Gastroesophageal sphincter (tissue), 4 donors: Measurements from ENCODE around the gene GLIPR1L2. TPM values are rescaled to one million over a fixed set of nuclear protein-coding genes. Genes with fewer than 3 reads are reported as not detected.

Source experiments
- ATAC-seq: fragments of 150-250 bp; one replicate; pipeline ENCODE4 v1.9.1; 2016; ENCODE audit warnings: mild to moderate bottlenecking, moderate library complexity
- H3K27ac ChIP-seq, 4 donors: fragments of 200-600 bp; sonication (generic) in 3 of 4; 1 replicate in 3 of 4; 2 replicates in 1 of 4; pipeline ENCODE4 v1.5.1; 2016 to 2019
- H3K27me3 ChIP-seq: fragments of 200-600 bp; sonication (generic); one replicate; pipeline ENCODE4 v1.5.1; 2019
- H3K36me3 ChIP-seq, 2 donors: fragments of 200-600 bp; sonication (generic); one replicate each; pipeline ENCODE4 v1.5.1; 2019; ENCODE audit warnings: control low read depth in 1 of 2
- H3K4me1 ChIP-seq, 3 donors: fragments of 200-600 bp; sonication (generic); 1 replicate in 2 of 3; 2 replicates in 1 of 3; pipeline ENCODE4 v1.5.1; 2016 to 2019; ENCODE audit warnings: control low read depth in 2 of 3
- H3K4me3 ChIP-seq, 2 donors: fragments of 200-600 bp; sonication (generic); one replicate each; pipeline ENCODE4 v1.5.1; 2019; ENCODE audit warnings: mild to moderate bottlenecking in 1 of 2, moderate library complexity in 1 of 2
- H3K9me3 ChIP-seq, 3 donors: fragments of 200-600 bp; sonication (generic); one replicate each; pipeline ENCODE4 v1.5.1; 2017 to 2019; ENCODE audit warnings: control low read depth in 2 of 3
- EP300 ChIP-seq: sonication (generic); formaldehyde crosslinking; IDR thresholded peaks from one replicate; pipeline ENCODE4 v1.6.1; 2017; ENCODE audit warnings: antibody characterized with exemption, mild to moderate bottlenecking
- POLR2A ChIP-seq, 2 donors: fragments of 450-650 bp; IDR thresholded peaks; one replicate each; pipeline ENCODE4 v1.6.1; 2017; ENCODE audit warnings: antibody characterized with exemption in 2 of 2, mild to moderate bottlenecking in 2 of 2, moderate library complexity in 1 of 2
- POLR2AphosphoS5 ChIP-seq: sonication (generic); formaldehyde crosslinking; IDR thresholded peaks from one replicate; pipeline ENCODE4 v1.6.1; 2017; ENCODE audit warnings: antibody characterized with exemption
- WGBS, 2 donors: methylation state at CpG; one replicate each; pipeline ENCODE4 v1.1.5; 2018; ENCODE audit warnings: low coverage in 1 of 2; 5-methylcytosine and 5-hydroxymethylcytosine counted together
- total RNA-seq, 4 donors: library from RNA; depleted of rRNA; stranded (reverse); fragments of >200 nt; gene quantifications; one replicate each; pipeline ENCODE4 v1.1.0, GENCODE V29; 2016
- TF ChIP-seq, protein P1 (sequence below), 4 experiments: fragments of 200-600 bp in 2 of 4; fragments of 450-650 bp in 2 of 4; sonication (generic) in 1 of 4; IDR thresholded peaks; one replicate each; pipeline ENCODE4 v1.5.1; 2017 to 2019; ENCODE audit warnings: antibody characterized with exemption in 4 of 4, mild to moderate bottlenecking in 2 of 4, moderate library complexity in 2 of 4

Gene GLIPR1L2
- total RNA-seq, 4 donors from 2014 or later: 0.13 to 2.3 (median 1.2) TPM

GRCh38 chr12:75427491-75427890 lies 36.6 kb downstream of the GLIPR1L2 start:
- no peak overlapping the region for H3K4me3 ChIP-seq
- peaks cover 0 to 17% (median 0%) of the 10 kb centered on the region in 3 donors for H3K9me3 ChIP-seq
- 10 to 20% methylated on average over 1 of the region's 1 CpG for WGBS, 2 donors
- H3K27me3 ChIP-seq: no peaks in the 10 kb centered on the region
- ATAC-seq: no peak
- no peaks in the 10 kb centered on the region for H3K4me1 ChIP-seq
- no peaks in the 10 kb centered on the region for H3K36me3 ChIP-seq
- no peak overlapping the region for H3K27ac ChIP-seq
- TF ChIP-seq EP300 (no peak), POLR2A (IDR thresholded peaks at IDR 0.05) (no peak), POLR2AphosphoS5 (no peak)
- TF ChIP-seq, protein P1, sequence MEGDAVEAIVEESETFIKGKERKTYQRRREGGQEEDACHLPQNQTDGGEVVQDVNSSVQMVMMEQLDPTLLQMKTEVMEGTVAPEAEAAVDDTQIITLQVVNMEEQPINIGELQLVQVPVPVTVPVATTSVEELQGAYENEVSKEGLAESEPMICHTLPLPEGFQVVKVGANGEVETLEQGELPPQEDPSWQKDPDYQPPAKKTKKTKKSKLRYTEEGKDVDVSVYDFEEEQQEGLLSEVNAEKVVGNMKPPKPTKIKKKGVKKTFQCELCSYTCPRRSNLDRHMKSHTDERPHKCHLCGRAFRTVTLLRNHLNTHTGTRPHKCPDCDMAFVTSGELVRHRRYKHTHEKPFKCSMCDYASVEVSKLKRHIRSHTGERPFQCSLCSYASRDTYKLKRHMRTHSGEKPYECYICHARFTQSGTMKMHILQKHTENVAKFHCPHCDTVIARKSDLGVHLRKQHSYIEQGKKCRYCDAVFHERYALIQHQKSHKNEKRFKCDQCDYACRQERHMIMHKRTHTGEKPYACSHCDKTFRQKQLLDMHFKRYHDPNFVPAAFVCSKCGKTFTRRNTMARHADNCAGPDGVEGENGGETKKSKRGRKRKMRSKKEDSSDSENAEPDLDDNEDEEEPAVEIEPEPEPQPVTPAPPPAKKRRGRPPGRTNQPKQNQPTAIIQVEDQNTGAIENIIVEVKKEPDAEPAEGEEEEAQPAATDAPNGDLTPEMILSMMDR (IDR thresholded peaks at IDR 0.05): no peak

GRCh38 chr12:75428767-75429166 lies 37.9 kb downstream of the GLIPR1L2 start:
- Histone ChIP-seq H3K36me3 (no peaks in the 10 kb centered on the region), H3K9me3 (peaks cover 0 to 17% (median 0%) of the 10 kb centered on the region in 3 donors), H3K27ac (no peak overlapping the region), H3K27me3 (no peaks in the 10 kb centered on the region), H3K4me3 (no peak overlapping the region), H3K4me1 (no peaks in the 10 kb centered on the region)
- TF ChIP-seq POLR2AphosphoS5: no peak
- no peak for TF ChIP-seq EP300
- no peak for TF ChIP-seq POLR2A (IDR thresholded peaks at IDR 0.05)
- TF ChIP-seq, protein P1 (IDR thresholded peaks at IDR 0.05): no peak
- ATAC-seq: no peak
- WGBS, 2 donors: no CpG with 5 or more reads among the region's 1 CpG

DNA sequence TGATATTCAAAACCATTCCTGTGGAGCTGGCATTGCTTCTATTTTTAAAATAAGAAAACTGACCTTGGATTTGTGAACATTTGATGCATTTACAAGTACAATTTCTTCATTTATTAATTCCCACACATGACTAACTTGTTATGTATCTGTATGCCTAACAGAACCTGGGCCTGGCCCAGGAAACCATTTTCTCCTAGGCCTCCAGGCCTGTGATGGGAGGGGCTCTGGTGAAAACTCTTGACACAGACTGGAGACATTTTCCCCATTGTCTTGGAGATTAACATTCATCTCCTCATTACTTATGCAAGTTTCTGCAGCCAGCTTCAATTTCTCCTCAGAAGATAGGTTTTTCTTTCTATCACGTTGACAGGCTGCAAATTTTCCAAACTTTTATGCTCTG lies 42.0 kb downstream of the GLIPR1L2 start:
- no peak overlapping the region for H3K4me3 ChIP-seq
- ATAC-seq: no peak
- peaks cover 0 to 29% (median 0%) of the 10 kb centered on the region in 3 donors for H3K9me3 ChIP-seq
- no peaks in the 10 kb centered on the region for H3K4me1 ChIP-seq
- TF ChIP-seq EP300: no peak
- TF ChIP-seq, protein P1 (IDR thresholded peaks at IDR 0.05): no peak
- TF ChIP-seq POLR2A (IDR thresholded peaks at IDR 0.05): no peak
- TF ChIP-seq POLR2AphosphoS5: no peak
- no peaks in the 10 kb centered on the region for H3K27me3 ChIP-seq
- 67 to 73% methylated on average over 1 of the region's 1 CpG for WGBS, 2 donors
- H3K36me3 ChIP-seq: no peaks in the 10 kb centered on the region
- H3K27ac ChIP-seq: no peak overlapping the region

- no peak overlapping the region for H3K27ac ChIP-seq
- no peak for ATAC-seq
- WGBS, 2 donors: 72% methylated on average over 2 of the region's 2 CpGs; no CpG with 5 or more reads in 1 of the 2 donors
- H3K27me3 ChIP-seq: peaks cover 6% of the 10 kb centered on the region
- peaks cover 0 to 26% (median 0%) of the 10 kb centered on the region in 3 donors for H3K9me3 ChIP-seq
- no peaks in the 10 kb centered on the region for H3K36me3 ChIP-seq
- no peak overlapping the region for H3K4me3 ChIP-seq
- TF ChIP-seq, protein P1 (IDR thresholded peaks at IDR 0.05): peak in 2 of 4 experiments; percentile 8 to 9
- TF ChIP-seq POLR2AphosphoS5: no peak
- H3K4me1 ChIP-seq: no peaks in the 10 kb centered on the region
Observed at GRCh38 chr12:75437564-75437963, 46.7 kb downstream of the GLIPR1L2 start.

DNA sequence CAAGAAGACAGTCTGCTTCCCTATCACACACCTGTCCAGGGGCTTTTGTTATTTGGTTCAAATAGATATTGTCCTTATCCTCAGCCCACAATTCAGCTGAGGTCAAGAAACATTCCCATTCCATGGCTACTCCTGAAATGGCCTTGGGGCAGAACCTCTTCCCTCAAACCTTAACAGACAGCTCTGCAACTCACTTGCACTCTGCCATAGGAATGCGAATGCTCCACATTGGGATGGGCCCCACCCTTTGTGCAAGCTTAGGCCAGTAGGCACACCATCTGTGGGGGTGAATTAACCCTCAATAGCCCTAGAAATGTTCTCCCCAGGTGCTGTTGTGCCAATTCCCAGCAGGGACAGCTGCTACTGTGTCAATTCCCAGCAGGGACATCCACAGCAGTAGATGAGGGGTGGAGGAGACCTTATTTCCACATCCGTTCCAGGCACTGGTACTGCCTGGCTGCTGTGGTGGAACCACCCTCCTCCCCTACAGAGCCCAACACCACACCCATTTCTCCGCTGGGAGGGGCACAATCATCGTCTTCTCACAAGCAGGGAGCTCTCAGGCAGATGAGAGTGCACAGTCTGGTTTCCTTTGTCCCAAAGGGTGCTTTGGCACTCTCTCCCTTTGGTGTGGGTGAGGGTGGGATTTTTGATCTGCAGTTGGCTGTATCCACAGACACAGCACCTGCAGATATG lies 47.3 kb downstream of the GLIPR1L2 start:
- Histone ChIP-seq H3K9me3 (peaks cover 0 to 26% (median 0%) of the 10 kb centered on the region in 3 donors), H3K36me3 (no peaks in the 10 kb centered on the region), H3K4me1 (no peaks in the 10 kb centered on the region), H3K4me3 (no peak overlapping the region), H3K27me3 (peaks cover 6% of the 10 kb centered on the region), H3K27ac (no peak overlapping the region)
- 67 to 83% methylated on average over 1 of the region's 4 CpGs for WGBS, 2 donors
- no peak for ATAC-seq
- TF ChIP-seq POLR2AphosphoS5: no peak
- TF ChIP-seq, protein P1 (IDR thresholded peaks at IDR 0.05): no peak
- TF ChIP-seq EP300: no peak
- no peak for TF ChIP-seq POLR2A (IDR thresholded peaks at IDR 0.05)
